ENCODE results near the gene BMPR1A.

DNA sequence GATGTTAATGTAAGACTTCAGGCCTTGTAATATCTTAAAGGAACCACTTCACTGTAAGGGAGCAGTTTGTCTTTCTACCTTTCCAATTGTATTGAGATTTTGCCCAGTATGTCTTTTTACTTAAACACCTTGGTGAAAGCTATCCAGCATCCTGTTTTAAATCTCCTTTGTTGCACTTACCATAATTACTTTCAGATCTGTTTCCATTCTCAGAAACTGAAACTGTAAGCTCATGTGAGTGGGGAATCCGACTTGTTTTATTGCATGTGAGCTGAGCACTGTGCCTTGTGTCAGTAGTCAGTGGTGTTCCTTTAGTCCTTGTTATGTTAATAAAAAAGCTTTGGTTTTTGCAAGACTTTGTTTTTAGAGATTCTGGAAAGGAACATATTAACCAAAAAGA, 42.2 kb downstream of the BMPR1A start:
- TF ChIP-seq, protein P1, sequence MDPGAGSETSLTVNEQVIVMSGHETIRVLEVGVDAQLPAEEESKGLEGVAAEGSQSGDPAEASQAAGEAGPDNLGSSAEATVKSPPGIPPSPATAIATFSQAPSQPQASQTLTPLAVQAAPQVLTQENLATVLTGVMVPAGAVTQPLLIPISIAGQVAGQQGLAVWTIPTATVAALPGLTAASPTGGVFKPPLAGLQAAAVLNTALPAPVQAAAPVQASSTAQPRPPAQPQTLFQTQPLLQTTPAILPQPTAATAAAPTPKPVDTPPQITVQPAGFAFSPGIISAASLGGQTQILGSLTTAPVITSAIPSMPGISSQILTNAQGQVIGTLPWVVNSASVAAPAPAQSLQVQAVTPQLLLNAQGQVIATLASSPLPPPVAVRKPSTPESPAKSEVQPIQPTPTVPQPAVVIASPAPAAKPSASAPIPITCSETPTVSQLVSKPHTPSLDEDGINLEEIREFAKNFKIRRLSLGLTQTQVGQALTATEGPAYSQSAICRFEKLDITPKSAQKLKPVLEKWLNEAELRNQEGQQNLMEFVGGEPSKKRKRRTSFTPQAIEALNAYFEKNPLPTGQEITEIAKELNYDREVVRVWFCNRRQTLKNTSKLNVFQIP (CRISPR knock-in tag; IDR thresholded peaks at IDR 0.05; ENCODE audit: borderline replicate concordance, low read depth), result no peak
- TF ChIP-seq PPARA (CRISPR knock-in tag; IDR thresholded peaks at IDR 0.05; ENCODE audit: borderline replicate concordance), result no peak
- TF ChIP-seq ZFP30 (CRISPR knock-in tag; IDR thresholded peaks at IDR 0.05), result no peak
- TF ChIP-seq, protein P2, sequence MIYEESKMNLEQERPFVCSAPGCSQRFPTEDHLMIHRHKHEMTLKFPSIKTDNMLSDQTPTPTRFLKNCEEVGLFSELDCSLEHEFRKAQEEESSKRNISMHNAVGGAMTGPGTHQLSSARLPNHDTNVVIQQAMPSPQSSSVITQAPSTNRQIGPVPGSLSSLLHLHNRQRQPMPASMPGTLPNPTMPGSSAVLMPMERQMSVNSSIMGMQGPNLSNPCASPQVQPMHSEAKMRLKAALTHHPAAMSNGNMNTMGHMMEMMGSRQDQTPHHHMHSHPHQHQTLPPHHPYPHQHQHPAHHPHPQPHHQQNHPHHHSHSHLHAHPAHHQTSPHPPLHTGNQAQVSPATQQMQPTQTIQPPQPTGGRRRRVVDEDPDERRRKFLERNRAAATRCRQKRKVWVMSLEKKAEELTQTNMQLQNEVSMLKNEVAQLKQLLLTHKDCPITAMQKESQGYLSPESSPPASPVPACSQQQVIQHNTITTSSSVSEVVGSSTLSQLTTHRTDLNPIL (CRISPR knock-in tag; IDR thresholded peaks at IDR 0.05; ENCODE audit: low read depth), result no peak
- TF ChIP-seq ZFP3 (CRISPR knock-in tag; IDR thresholded peaks at IDR 0.05), result no peak
- TF ChIP-seq RARB (CRISPR knock-in tag; IDR thresholded peaks at IDR 0.05), result no peak
- TF ChIP-seq ZNF565 (CRISPR knock-in tag; conservative IDR thresholded peaks at IDR 0.05; ENCODE audit: low read depth), result no peak

All from SK-N-SH treated with all-trans-retinoic acid at 6 μM for 48 hours (cell line).